CD14-positive monocyte (primary cell): ENCODE data around the gene BDH1. TPM values are rescaled to one million over a fixed set of nuclear protein-coding genes. Genes with fewer than 3 reads are reported as not detected.

Experiments used
- DNase-seq, 3 donors: peaks; one replicate each; pipeline ENCODE4 v3.0.0-alpha.2; 2011 to 2022
- H2AFZ ChIP-seq: 2 replicates; pipeline ENCODE4 v1.6.0; 2012; ENCODE audit warnings: mild to moderate bottlenecking, low read depth, low read length, inconsistent platforms; ENCODE audit not compliant: insufficient read depth, poor library complexity, severe bottlenecking
- H3K27ac ChIP-seq, 2 donors: 1 replicate in 1 of 2; 2 replicates in 1 of 2; pipeline ENCODE4 v1.5.1; 2012 to 2013; ENCODE audit warnings: low read length in 2 of 2, control low read depth in 1 of 2, inconsistent platforms in 1 of 2, low read depth in 1 of 2, mild to moderate bottlenecking in 1 of 2
- H3K27me3 ChIP-seq, 2 donors: one replicate each; pipeline versions ENCODE4 v1.6.0 to v1.6.1; 2011 to 2013; ENCODE audit warnings: low read length in 2 of 2; ENCODE audit not compliant: control insufficient read depth in 2 of 2, insufficient read depth in 2 of 2
- H3K36me3 ChIP-seq, 2 donors: replicated peaks in 1 of 2; 1 replicate in 1 of 2; 2 replicates in 1 of 2; pipeline versions ENCODE4 v1.5.1 to v1.6.1; 2012 to 2013; ENCODE audit warnings: low read length in 2 of 2, control low read depth in 1 of 2, inconsistent platforms in 1 of 2, mild to moderate bottlenecking in 1 of 2; ENCODE audit not compliant: insufficient read depth in 2 of 2, control insufficient read depth in 1 of 2
- H3K4me1 ChIP-seq, 2 donors: 1 replicate in 1 of 2; 2 replicates in 1 of 2; pipeline versions ENCODE4 v1.5.1 to v1.6.1; 2012 to 2013; ENCODE audit warnings: low read length in 2 of 2, control low read depth in 1 of 2, inconsistent platforms in 1 of 2, mild to moderate bottlenecking in 1 of 2, moderate library complexity in 1 of 2; ENCODE audit not compliant: insufficient read depth in 2 of 2, control insufficient read depth in 1 of 2
- H3K4me2 ChIP-seq: replicated peaks from 2 replicates; pipeline ENCODE3; 2012; ENCODE audit warnings: low read length, moderate library complexity, mild to moderate bottlenecking; ENCODE audit not compliant: poor library complexity, severe bottlenecking; ENCODE audit errors: extremely low read depth
- H3K4me3 ChIP-seq, 3 experiments: fragments of 200-600 bp in 1 of 3; sonication (generic) in 1 of 3; replicated peaks in 1 of 3; 1 replicate in 2 of 3; 2 replicates in 1 of 3; pipeline ENCODE4 v1.5.1; 2011 to 2013; ENCODE audit warnings: low read length in 3 of 3, mild to moderate bottlenecking in 3 of 3, control low read depth in 2 of 3, low read depth in 2 of 3, inconsistent platforms in 1 of 3, moderate library complexity in 1 of 3
- H3K79me2 ChIP-seq: 2 replicates; pipeline ENCODE4 v1.6.0; 2012; ENCODE audit warnings: mild to moderate bottlenecking, control low read depth, inconsistent platforms, low read length, moderate library complexity; ENCODE audit not compliant: insufficient read depth
- H3K9ac ChIP-seq: 2 replicates; pipeline ENCODE4 v1.6.0; 2017; ENCODE audit warnings: low read length, mild to moderate bottlenecking; ENCODE audit not compliant: insufficient read depth, poor library complexity, severe bottlenecking
- H3K9me3 ChIP-seq, 2 donors: replicated peaks in 1 of 2; 1 replicate in 1 of 2; 2 replicates in 1 of 2; pipeline versions ENCODE4 v1.5.1 to v1.6.1; 2012 to 2013; ENCODE audit warnings: low read length in 2 of 2, control low read depth in 1 of 2; ENCODE audit not compliant: control insufficient read depth in 1 of 2, insufficient read depth in 1 of 2
- H4K20me1 ChIP-seq: 2 replicates; pipeline ENCODE4 v1.6.0; 2012; ENCODE audit warnings: mild to moderate bottlenecking, low read length, control low read depth, moderate library complexity; ENCODE audit not compliant: insufficient read depth
- H3K27ac Mint-ChIP-seq, 7 donors: one replicate each; pipeline ENCODE4 v1.8.0; 2020; ENCODE audit warnings: mild to moderate bottlenecking in 7 of 7, mixed read lengths in 7 of 7, moderate library complexity in 6 of 7, inconsistent platforms in 2 of 7
- H3K27me3 Mint-ChIP-seq, 3 donors: one replicate each; pipeline ENCODE4 v1.8.0; 2021 to 2022; ENCODE audit warnings: low read depth in 3 of 3, mild to moderate bottlenecking in 3 of 3, mixed read lengths in 3 of 3, moderate library complexity in 3 of 3, inconsistent platforms in 1 of 3
- H3K36me3 Mint-ChIP-seq, 2 donors: one replicate each; pipeline ENCODE4 v1.8.0; 2020; ENCODE audit warnings: mixed read lengths in 2 of 2, inconsistent platforms in 1 of 2, mild to moderate bottlenecking in 1 of 2
- H3K4me1 Mint-ChIP-seq: one replicate; pipeline ENCODE4 v1.8.0; 2020; ENCODE audit warnings: mild to moderate bottlenecking, mixed read lengths
- H3K4me3 Mint-ChIP-seq, 2 donors: one replicate each; pipeline ENCODE4 v1.8.0; 2020; ENCODE audit warnings: mild to moderate bottlenecking in 2 of 2, mixed read lengths in 2 of 2, moderate library complexity in 1 of 2
- H3K9me3 Mint-ChIP-seq, 7 donors: one replicate each; pipeline ENCODE4 v1.8.0; 2020 to 2022; ENCODE audit warnings: mixed read lengths in 7 of 7, mild to moderate bottlenecking in 6 of 7, moderate library complexity in 6 of 7, inconsistent platforms in 2 of 7
- CTCF ChIP-seq: fragments of 200-600 bp; IDR thresholded peaks from one replicate; pipeline ENCODE4 v1.8.0; 2022; ENCODE audit warnings: antibody characterized with exemption, mild to moderate bottlenecking
- WGBS: methylation state at CpG from one replicate; pipeline ENCODE4 v1.1.5; 2013; ENCODE audit warnings: missing lambda C conversion rate; ENCODE audit not compliant: insufficient coverage; 5-methylcytosine and 5-hydroxymethylcytosine counted together
- intact Hi-C, 2 donors: fragments of 100-400 bp; cut with micrococcal nuclease; formaldehyde crosslinking; loops; one replicate each; pipeline versions ENCODE4 v1.15.0 to v1.15.1; 2023
- polyA plus RNA-seq, 3 donors: library from polyadenylated mRNA; depleted of rRNA in 1 of 3; unstranded in 2 of 3; stranded (reverse) in 1 of 3; fragments of 300-500 nt in 2 of 3; fragments of >200 nt in 1 of 3; fragmentation: Illumina TruSeq in 2 of 3; gene quantifications; 1 replicate in 2 of 3; 2 replicates in 1 of 3; pipeline ENCODE4 v1.2.3, GENCODE V29; 2012 to 2021

BDH1 gene
- polyA plus RNA-seq, 3 donors, result 2.8 to 5.3 (median 5.2) TPM

- no peak overlapping the region for H3K4me2 ChIP-seq
- Mint-ChIP-seq H3K9me3 (peaks cover 0 to 2% (median 0%) of the 10 kb centered on the region in 7 donors), H3K36me3 (no peaks in the 10 kb centered on the region), H3K27me3 (peaks cover 3 to 5% (median 5%) of the 10 kb centered on the region in 3 donors), H3K27ac (no peak overlapping the region), H3K4me1 (no peaks in the 10 kb centered on the region), H3K4me3 (no peak overlapping the region)
- H2AFZ ChIP-seq, result no peak overlapping the region
- H3K9ac ChIP-seq, result no peak overlapping the region
- no peaks in the 10 kb centered on the region for H3K36me3 ChIP-seq
- H3K9me3 ChIP-seq, result no peaks in the 10 kb centered on the region
- H3K27me3 ChIP-seq, result no peaks in the 10 kb centered on the region
- WGBS, result no CpG with 5 or more reads among the region's 5 CpGs
- no peak for DNase-seq
- intact Hi-C loops, result no loop called here
- H3K4me1 ChIP-seq, result no peaks in the 10 kb centered on the region
- H4K20me1 ChIP-seq, result no peaks in the 10 kb centered on the region
- H3K4me3 ChIP-seq, result no peak overlapping the region
- no peaks in the 10 kb centered on the region for H3K79me2 ChIP-seq
- H3K27ac ChIP-seq, result no peak overlapping the region
- TF ChIP-seq CTCF, result no peak
These were observed 62.7 kb downstream of the BDH1 start for GRCh38 chr3:197493049-197493448.

DNA sequence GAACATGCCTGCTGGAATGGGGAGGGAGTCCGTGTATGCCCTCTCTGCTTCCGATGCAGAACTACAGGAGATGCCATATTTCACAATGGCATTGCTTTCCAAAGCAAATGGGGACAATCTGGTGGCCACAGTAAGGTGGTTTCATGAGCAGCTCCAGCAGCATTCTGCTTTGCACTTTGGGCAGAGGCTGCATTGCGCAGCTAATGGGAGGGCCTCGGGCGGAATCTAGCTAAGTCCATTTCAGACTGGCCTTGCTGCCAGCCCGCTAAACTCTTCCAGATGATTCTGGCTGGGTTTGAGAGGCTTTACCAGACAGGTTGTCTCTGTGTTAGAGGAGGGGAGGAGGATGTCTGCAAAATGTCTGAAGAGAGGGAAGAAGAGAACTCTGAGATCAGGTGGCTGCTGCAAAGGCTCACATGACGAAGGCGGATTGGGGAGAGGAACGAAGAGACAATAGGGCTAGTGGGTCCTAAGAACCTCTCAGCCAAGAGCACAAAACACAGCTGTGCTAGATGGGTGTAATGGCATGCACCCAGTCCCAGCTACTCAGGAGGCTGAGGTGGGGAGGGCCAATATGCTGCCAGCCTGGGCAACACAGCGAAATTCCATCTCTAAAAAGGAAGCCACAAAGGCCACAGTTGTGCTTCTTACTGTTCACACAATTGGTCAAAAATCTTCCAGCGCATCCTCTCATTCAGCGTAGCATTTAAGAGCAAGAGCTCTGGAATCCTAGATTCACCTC, 63.7 kb downstream of the BDH1 start:
- H3K27me3 Mint-ChIP-seq, result peaks cover 3 to 4% (median 4%) of the 10 kb centered on the region in 3 donors
- no peaks in the 10 kb centered on the region for H4K20me1 ChIP-seq
- H3K9me3 ChIP-seq, result no peaks in the 10 kb centered on the region
- peak overlapping the region in 1 of 7 donors; percentile 25 for H3K27ac Mint-ChIP-seq
- no peaks in the 10 kb centered on the region for H3K4me1 Mint-ChIP-seq
- no peaks in the 10 kb centered on the region for H3K4me1 ChIP-seq
- no peaks in the 10 kb centered on the region for H3K79me2 ChIP-seq
- H3K4me3 ChIP-seq, result no peak overlapping the region
- no peak overlapping the region for H3K4me2 ChIP-seq
- H3K9ac ChIP-seq, result no peak overlapping the region
- H3K36me3 Mint-ChIP-seq, result no peaks in the 10 kb centered on the region
- no peaks in the 10 kb centered on the region for H3K9me3 Mint-ChIP-seq
- H3K27me3 ChIP-seq, result no peaks in the 10 kb centered on the region
- no peaks in the 10 kb centered on the region for H3K36me3 ChIP-seq
- H3K4me3 Mint-ChIP-seq, result no peak overlapping the region
- H3K27ac ChIP-seq, result no peak overlapping the region
- intact Hi-C loops, result no loop called here
- WGBS, result 94% methylated on average over 11 of the region's 12 CpGs
- no peak for DNase-seq
- no peak overlapping the region for H2AFZ ChIP-seq
- TF ChIP-seq CTCF, result no peak
